ENCODE results near the gene MYO10.

DNA sequence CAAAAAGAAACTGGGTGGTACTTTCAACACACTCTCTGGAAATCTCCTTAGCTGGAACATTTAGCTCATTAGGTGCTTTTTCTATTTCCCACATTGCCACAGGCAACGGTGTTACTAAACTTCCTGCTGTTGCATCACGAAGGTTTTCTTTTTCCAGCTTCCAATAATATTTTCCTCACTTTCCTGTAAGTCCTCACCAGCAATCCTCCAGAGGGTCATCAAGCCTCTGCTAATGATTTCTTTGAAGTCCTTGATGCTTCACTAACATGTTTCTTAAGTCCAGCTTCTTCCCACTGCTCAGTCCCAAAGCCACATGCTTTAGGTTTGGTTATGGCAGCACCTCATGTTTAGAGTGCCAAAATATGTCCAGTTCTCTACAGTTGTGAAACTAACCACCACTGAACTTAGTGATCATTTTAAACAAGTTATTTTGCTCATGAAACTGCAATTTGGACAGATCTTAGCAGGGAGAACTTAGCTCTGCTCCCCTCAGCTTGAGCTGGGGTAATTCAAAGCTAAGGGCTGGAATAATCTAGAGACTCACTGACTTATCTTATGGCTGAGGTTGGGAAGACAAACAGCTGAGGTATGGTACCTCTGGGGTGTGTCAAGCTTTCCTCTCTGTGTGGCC is 279.4 kb downstream of the MYO10 start:
- TF ChIP-seq, protein P1, sequence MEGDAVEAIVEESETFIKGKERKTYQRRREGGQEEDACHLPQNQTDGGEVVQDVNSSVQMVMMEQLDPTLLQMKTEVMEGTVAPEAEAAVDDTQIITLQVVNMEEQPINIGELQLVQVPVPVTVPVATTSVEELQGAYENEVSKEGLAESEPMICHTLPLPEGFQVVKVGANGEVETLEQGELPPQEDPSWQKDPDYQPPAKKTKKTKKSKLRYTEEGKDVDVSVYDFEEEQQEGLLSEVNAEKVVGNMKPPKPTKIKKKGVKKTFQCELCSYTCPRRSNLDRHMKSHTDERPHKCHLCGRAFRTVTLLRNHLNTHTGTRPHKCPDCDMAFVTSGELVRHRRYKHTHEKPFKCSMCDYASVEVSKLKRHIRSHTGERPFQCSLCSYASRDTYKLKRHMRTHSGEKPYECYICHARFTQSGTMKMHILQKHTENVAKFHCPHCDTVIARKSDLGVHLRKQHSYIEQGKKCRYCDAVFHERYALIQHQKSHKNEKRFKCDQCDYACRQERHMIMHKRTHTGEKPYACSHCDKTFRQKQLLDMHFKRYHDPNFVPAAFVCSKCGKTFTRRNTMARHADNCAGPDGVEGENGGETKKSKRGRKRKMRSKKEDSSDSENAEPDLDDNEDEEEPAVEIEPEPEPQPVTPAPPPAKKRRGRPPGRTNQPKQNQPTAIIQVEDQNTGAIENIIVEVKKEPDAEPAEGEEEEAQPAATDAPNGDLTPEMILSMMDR (IDR thresholded peaks at IDR 0.05; ENCODE audit: borderline replicate concordance, extremely low read depth, low read length, poor library complexity, severe bottlenecking) = no peak
- TF ChIP-seq EZH2 (IDR thresholded peaks at IDR 0.05; ENCODE audit: borderline replicate concordance, low read depth, low read length, severe bottlenecking) = no peak
